Measurements from ENCODE around the gene PACS1. TPM values are rescaled to one million over a fixed set of nuclear protein-coding genes. Genes with fewer than 3 reads are reported as not detected.

Gene PACS1
- total RNA-seq, 1 experiment from 2014 or later: 91.8 TPM

GRCh38 chr11:66124564-66124963, 54.5 kb downstream of the PACS1 start:
- ATAC-seq (peak; percentile 77), DNase-seq (ENCODE audit: low read depth, low spot score) (peak; percentile 59)
- ChIA-PET POLR2A (no interaction called here), CTCF (no interaction called here)
- no peak for TF ChIP-seq CTCF (IDR thresholded peaks at IDR 0.05)
- TF ChIP-seq REST (IDR thresholded peaks at IDR 0.05; ENCODE audit: insufficient read depth in 1 of 2, low read depth in 2 of 2, low read length in 1 of 2): no peak
- no peak for TF ChIP-seq TCF7L2 (IDR thresholded peaks at IDR 0.05; ENCODE audit: low read depth, low read length)
- no peak for TF ChIP-seq SIN3A (IDR thresholded peaks at IDR 0.05; ENCODE audit: borderline replicate concordance, insufficient read depth, low read depth, low read length)
- no peak for TF ChIP-seq POLR2AphosphoS5 (IDR thresholded peaks at IDR 0.05; ENCODE audit: low read depth, low read length)
- BruUV-seq (replicated peaks): no TSS peak
- in situ Hi-C loops (cut with HindIII; ENCODE audit: low pct_unique_long_range_greater_than_20kb, low sequenced_read_pairs): no loop called here
- no peaks in the 10 kb centered on the region for H3K9me3 ChIP-seq (ENCODE audit: control insufficient read depth, insufficient read depth, low read depth, low read length)
- H3K27me3 ChIP-seq (ENCODE audit: control insufficient read depth, insufficient read depth, low read length): no peaks in the 10 kb centered on the region
- no peak overlapping the region for H3K4me3 ChIP-seq (ENCODE audit: low read depth in 2 of 2, low read length in 2 of 2)
- H3K36me3 ChIP-seq (ENCODE audit: control insufficient read depth, insufficient read depth, low read length): no peaks in the 10 kb centered on the region
- peaks cover 57% of the 10 kb centered on the region for H3K4me1 ChIP-seq (ENCODE audit: control insufficient read depth, insufficient read depth, low read length)
- peak overlapping the region; percentile 91 for H3K27ac ChIP-seq (ENCODE audit: low read length)
- intact Hi-C loops (cut with micrococcal nuclease; ENCODE audit: unreplicated experiment): no loop called here

GRCh38 chr11:66126064-66126463, 56.0 kb downstream of the PACS1 start:
- no TSS peak for BruUV-seq (replicated peaks)
- no peaks in the 10 kb centered on the region for H3K9me3 ChIP-seq (ENCODE audit: control insufficient read depth, insufficient read depth, low read depth, low read length)
- intact Hi-C loops (cut with micrococcal nuclease; ENCODE audit: unreplicated experiment) (no loop called here), in situ Hi-C loops (cut with HindIII; ENCODE audit: low pct_unique_long_range_greater_than_20kb, low sequenced_read_pairs) (no loop called here)
- no peaks in the 10 kb centered on the region for H3K27me3 ChIP-seq (ENCODE audit: control insufficient read depth, insufficient read depth, low read length)
- H3K4me3 ChIP-seq (ENCODE audit: low read depth in 2 of 2, low read length in 2 of 2): no peak overlapping the region
- ATAC-seq: no peak
- no peak for DNase-seq (ENCODE audit: low read depth, low spot score)
- H3K4me1 ChIP-seq (ENCODE audit: control insufficient read depth, insufficient read depth, low read length): peaks cover 52% of the 10 kb centered on the region
- TF ChIP-seq REST (IDR thresholded peaks at IDR 0.05; ENCODE audit: insufficient read depth in 1 of 2, low read depth in 2 of 2, low read length in 1 of 2) (no peak), CTCF (IDR thresholded peaks at IDR 0.05) (no peak), SIN3A (IDR thresholded peaks at IDR 0.05; ENCODE audit: borderline replicate concordance, insufficient read depth, low read depth, low read length) (no peak), TCF7L2 (IDR thresholded peaks at IDR 0.05; ENCODE audit: low read depth, low read length) (no peak), POLR2AphosphoS5 (IDR thresholded peaks at IDR 0.05; ENCODE audit: low read depth, low read length) (no peak)
- ChIA-PET CTCF (interaction anchor here (0.7 kb wide), 1 partner anchor 53 kb away, joined by 4 read pairs; no protein-coding TSS in a partner anchor), POLR2A (interaction anchor here (0.6 to 0.7 kb wide), 2 partner anchors 9 to 133 kb away, joined by 6 to 7 read pairs; no protein-coding TSS in a partner anchor)
- no peaks in the 10 kb centered on the region for H3K36me3 ChIP-seq (ENCODE audit: control insufficient read depth, insufficient read depth, low read length)
- H3K27ac ChIP-seq (ENCODE audit: low read length): peak overlapping the region; percentile 91

All from Panc1 (cell line).